PFSK-1 (cell line): ENCODE results near the gene NEDD4L.

Source experiments
- FOXP2 ChIP-seq: optimal IDR thresholded peaks from 2 replicates; pipeline ENCODE3; 2011; ENCODE audit warnings: borderline replicate concordance, control low read depth, inconsistent platforms; ENCODE audit not compliant: insufficient read depth; ENCODE audit errors: extremely low read length, extremely low read depth
- POLR2AphosphoS5 ChIP-seq: IDR thresholded peaks from 2 replicates; pipeline ENCODE4 v1.6.1; 2012; ENCODE audit warnings: low read depth, mild to moderate bottlenecking, control low read depth, low read length, moderate library complexity
- REST ChIP-seq, 2 experiments: IDR thresholded peaks; 2 replicates each; pipeline versions ENCODE4 v1.6.1 to v1.8.0; 2011 to 2012; ENCODE audit warnings: low read depth in 2 of 2, low read length in 2 of 2, control low read depth in 1 of 2, inconsistent platforms in 1 of 2, mild to moderate bottlenecking in 1 of 2, moderate library complexity in 1 of 2; ENCODE audit not compliant: insufficient read depth in 1 of 2
- SIN3A ChIP-seq: IDR thresholded peaks from 2 replicates; pipeline ENCODE4 v1.6.1; 2012; ENCODE audit warnings: mild to moderate bottlenecking, low read length, moderate library complexity, borderline replicate concordance; ENCODE audit not compliant: insufficient read depth
- TAF1 ChIP-seq: IDR thresholded peaks from 2 replicates; pipeline ENCODE4 v1.6.1; 2012; ENCODE audit warnings: low read length, control low read depth, borderline replicate concordance; ENCODE audit not compliant: insufficient read depth

The NEDD4L gene

DNA sequence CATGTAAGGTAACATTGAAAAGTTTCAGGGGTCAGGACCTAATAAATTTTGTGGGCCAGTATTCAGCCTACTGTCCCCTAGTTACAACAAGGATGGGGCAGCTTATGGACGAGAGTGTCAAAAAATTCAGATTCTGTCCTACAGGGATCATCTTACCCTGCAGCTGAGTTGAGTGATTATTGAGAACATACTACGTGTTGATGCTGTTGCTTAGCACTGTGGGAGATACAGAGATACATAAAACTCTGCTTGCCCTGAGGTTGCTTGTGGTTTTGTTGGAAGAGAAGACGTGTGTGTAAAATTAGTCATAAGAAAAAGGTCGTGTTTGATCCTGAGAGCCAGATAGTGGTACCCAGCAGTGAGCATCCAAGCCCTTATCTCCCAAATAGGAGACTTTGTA lies 253.2 kb downstream of the NEDD4L start:
- TF ChIP-seq TAF1 (no peak), FOXP2 (no peak), REST (IDR thresholded peaks at IDR 0.05; ENCODE audit: insufficient read depth in 1 of 2, low read depth in 2 of 2, low read length in 2 of 2) (no peak), SIN3A (no peak), POLR2AphosphoS5 (no peak)

DNA sequence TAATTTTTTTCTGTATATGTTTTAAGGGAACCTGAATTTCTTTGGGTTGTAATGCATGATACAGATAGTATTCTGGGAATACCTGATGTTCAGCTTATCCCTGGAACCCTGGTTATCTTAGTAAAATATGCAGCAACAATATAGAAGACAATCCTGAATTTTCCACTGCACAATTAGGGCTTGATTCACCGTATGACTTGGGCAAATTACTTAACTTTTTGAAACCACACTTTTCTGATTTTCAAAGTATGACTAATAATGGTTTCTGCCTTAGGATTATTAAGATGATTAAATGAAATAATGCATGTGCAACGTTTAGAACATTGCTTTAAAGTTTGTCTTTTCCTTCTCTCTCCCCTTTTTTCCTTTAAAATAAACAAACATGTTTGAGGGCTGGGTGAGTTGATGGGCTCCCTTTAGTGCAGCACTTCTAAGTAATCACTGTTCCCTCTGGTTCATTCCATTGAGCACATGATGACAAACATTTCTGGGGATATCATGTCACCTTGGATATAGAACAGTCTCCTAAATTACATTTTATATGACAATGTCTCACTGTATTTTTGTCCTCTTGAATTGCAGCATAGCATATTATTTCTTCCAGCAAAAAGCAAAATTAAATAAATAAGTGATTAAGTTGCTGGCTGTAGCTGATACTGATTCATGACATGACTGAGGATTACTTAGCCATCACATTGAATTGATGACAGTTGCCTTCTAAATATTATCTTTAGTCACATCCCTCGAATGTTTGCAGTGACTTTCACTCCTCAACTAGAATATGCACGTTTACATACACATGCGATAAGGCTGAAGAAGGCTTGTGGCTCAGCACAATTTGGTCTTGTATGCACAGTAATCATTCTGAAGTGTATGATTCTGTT lies 254.5 kb downstream of the NEDD4L start:
- no peak for TF ChIP-seq POLR2AphosphoS5
- TF ChIP-seq FOXP2: no peak
- TF ChIP-seq REST (IDR thresholded peaks at IDR 0.05; ENCODE audit: insufficient read depth in 1 of 2, low read depth in 2 of 2, low read length in 2 of 2): no peak
- no peak for TF ChIP-seq SIN3A
- TF ChIP-seq TAF1: no peak

DNA sequence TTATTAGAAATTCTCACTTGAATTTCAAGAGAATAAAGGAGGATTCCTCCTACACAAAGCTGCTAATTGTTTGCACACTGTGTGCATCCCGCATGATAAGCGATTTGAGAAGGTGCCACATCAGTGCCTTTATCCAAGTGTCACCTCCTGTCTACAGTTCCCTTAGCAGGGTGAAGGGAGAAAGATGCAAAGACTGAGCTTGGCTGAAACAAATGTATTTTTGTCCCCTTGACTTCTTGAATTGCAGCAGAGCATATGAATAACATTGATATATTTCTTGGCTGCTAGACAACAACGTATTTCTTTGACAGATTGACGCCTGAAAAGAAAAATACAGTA lies 255.1 kb downstream of the NEDD4L start:
- TF ChIP-seq POLR2AphosphoS5: no peak
- no peak for TF ChIP-seq REST (IDR thresholded peaks at IDR 0.05; ENCODE audit: insufficient read depth in 1 of 2, low read depth in 2 of 2, low read length in 2 of 2)
- TF ChIP-seq FOXP2: no peak
- TF ChIP-seq SIN3A: no peak
- no peak for TF ChIP-seq TAF1

DNA sequence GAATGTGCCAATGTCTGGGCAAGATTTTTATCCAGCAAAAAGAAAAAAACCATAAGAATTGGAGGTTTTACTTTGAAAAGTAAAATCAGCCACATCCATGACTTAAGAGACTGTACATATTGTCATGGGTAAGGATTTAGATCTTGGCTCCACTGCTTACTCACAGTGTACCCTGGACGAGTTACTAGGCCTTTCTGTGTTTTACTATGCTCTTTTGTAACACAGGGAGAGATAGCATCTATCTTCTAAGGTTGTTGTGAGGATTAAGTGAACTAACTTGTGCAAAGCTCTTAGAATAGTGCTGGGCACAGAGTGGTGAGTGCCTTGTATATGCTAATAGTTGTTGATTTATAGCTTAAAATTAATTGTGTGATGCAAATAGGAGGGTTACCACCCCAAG lies 255.9 kb downstream of the NEDD4L start:
- TF ChIP-seq FOXP2 (no peak), TAF1 (no peak), REST (IDR thresholded peaks at IDR 0.05; ENCODE audit: insufficient read depth in 1 of 2, low read depth in 2 of 2, low read length in 2 of 2) (no peak)
